Mesendoderm (in vitro differentiated cells): Measurements from ENCODE around the gene ITIH3.

Experiments
- DNase-seq: peaks from one replicate; pipeline ENCODE4 v3.0.0; 2013
- H2AK5ac ChIP-seq: 2 replicates; pipeline ENCODE4 v1.6.1; 2013; ENCODE audit warnings: low read length, inconsistent platforms
- H2BK120ac ChIP-seq: 2 replicates; pipeline ENCODE4 v1.6.1; 2013; ENCODE audit warnings: low read depth, mild to moderate bottlenecking, low read length, moderate library complexity, mixed read lengths
- H2BK15ac ChIP-seq: replicated peaks from 2 replicates; pipeline ENCODE4 v1.6.1; 2013; ENCODE audit warnings: low read depth, mild to moderate bottlenecking, moderate library complexity
- H2BK5ac ChIP-seq: 2 replicates; pipeline ENCODE4 v1.6.1; 2013; ENCODE audit warnings: low read length, inconsistent platforms
- H3K18ac ChIP-seq: 2 replicates; pipeline ENCODE4 v1.6.1; 2013; ENCODE audit warnings: mild to moderate bottlenecking, low read length, mixed read lengths
- H3K23ac ChIP-seq: one replicate; pipeline ENCODE4 v1.6.1; 2013; ENCODE audit warnings: low read length
- H3K27ac ChIP-seq: 2 replicates; pipeline ENCODE4 v1.5.1; 2013; ENCODE audit warnings: low read depth, mild to moderate bottlenecking, inconsistent platforms, low read length, moderate library complexity
- H3K27me3 ChIP-seq: 2 replicates; pipeline ENCODE4 v1.6.1; 2013; ENCODE audit warnings: low read length, control low read depth, mild to moderate bottlenecking, inconsistent platforms; ENCODE audit not compliant: insufficient read depth, poor library complexity
- H3K36me3 ChIP-seq: 2 replicates; pipeline ENCODE4 v1.6.1; 2013; ENCODE audit warnings: low read length, inconsistent platforms; ENCODE audit not compliant: control insufficient read depth, insufficient read depth
- H3K4ac ChIP-seq: one replicate; pipeline ENCODE4 v1.6.1; 2013; ENCODE audit warnings: low read depth, mild to moderate bottlenecking, low read length, moderate library complexity
- H3K4me1 ChIP-seq: 2 replicates; pipeline ENCODE4 v1.6.1; 2013; ENCODE audit warnings: low read depth, low read length, inconsistent platforms; ENCODE audit not compliant: control insufficient read depth
- H3K4me2 ChIP-seq: 2 replicates; pipeline ENCODE4 v1.6.1; 2013; ENCODE audit warnings: low read length
- H3K4me3 ChIP-seq: 2 replicates; pipeline ENCODE4 v1.5.1; 2013; ENCODE audit warnings: mild to moderate bottlenecking, low read length
- H3K56ac ChIP-seq: one replicate; pipeline ENCODE4 v1.6.1; 2013; ENCODE audit warnings: low read length
- H3K79me1 ChIP-seq: 2 replicates; pipeline ENCODE4 v1.6.1; 2013; ENCODE audit warnings: low read length, inconsistent platforms
- H3K79me2 ChIP-seq: 2 replicates; pipeline ENCODE4 v1.6.1; 2013; ENCODE audit warnings: mild to moderate bottlenecking, low read length; ENCODE audit not compliant: control insufficient read depth, insufficient read depth
- H3K9ac ChIP-seq: 2 replicates; pipeline ENCODE4 v1.6.1; 2013; ENCODE audit warnings: low read length, inconsistent platforms
- H4K5ac ChIP-seq: one replicate; pipeline ENCODE4 v1.6.1; 2013; ENCODE audit warnings: low read length
- H4K8ac ChIP-seq: one replicate; pipeline ENCODE4 v1.6.1; 2013; ENCODE audit warnings: low read depth, mild to moderate bottlenecking, control low read depth, low read length, moderate library complexity
- WGBS: extraction: QIAGEN DNeasy Blood & Tissue Kit; methylation state at CpG from one replicate; pipeline ENCODE4 v1.1.7; 2013; ENCODE audit warnings: low lambda C conversion rate, missing lambda C conversion rate; ENCODE audit not compliant: insufficient coverage; ENCODE audit errors: extremely low coverage; 5-methylcytosine and 5-hydroxymethylcytosine counted together

Gene ITIH3

DNA sequence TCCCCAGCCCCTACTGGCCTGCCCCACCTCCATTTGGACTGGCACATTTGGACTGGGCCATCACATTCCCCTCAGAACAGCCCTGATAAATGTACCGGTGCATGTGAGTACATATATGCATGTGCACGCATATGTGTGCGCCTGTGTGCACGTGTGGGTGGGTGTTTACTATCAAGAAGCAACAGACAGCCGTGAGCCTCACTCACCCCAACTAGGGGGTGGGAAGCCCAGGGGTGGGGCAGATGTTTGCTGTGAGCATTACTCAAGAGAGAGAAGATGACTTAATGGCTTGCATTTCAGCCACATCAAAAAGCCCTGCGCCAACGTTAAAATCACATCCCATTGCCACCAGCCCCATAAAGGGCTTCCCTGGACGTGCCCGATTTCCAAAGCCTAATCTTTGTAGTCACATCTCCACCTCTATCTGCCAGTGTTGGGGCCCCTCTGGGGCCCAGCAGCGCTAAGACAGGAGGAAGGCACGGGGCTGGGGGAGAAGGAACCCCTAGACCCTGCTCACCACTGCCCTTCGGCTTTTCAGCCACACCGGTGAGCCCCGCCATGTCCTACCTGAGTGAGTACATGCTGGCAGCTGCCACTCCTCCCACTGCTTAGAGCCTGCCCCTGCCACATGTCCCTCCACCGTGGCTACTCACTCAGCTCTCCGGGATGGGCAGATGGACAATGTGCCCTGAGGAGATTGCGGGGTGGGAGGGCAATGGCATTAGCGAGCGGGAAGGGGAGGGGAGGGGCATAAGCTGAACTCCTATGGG, 10.9 kb downstream of the ITIH3 start:
- no CpG with 5 or more reads among the region's 19 CpGs for WGBS
- H2BK120ac ChIP-seq: no peak overlapping the region
- no peaks in the 10 kb centered on the region for H3K79me1 ChIP-seq
- no peak overlapping the region for H3K56ac ChIP-seq
- no peaks in the 10 kb centered on the region for H3K79me2 ChIP-seq
- H3K27ac ChIP-seq: no peak overlapping the region
- H3K4ac ChIP-seq: no peak overlapping the region
- H4K8ac ChIP-seq: no peak overlapping the region
- no peak overlapping the region for H3K23ac ChIP-seq
- H2BK5ac ChIP-seq: no peak overlapping the region
- H3K27me3 ChIP-seq: no peaks in the 10 kb centered on the region
- no peak overlapping the region for H4K5ac ChIP-seq
- no peak overlapping the region for H3K9ac ChIP-seq
- no peak for DNase-seq
- H3K36me3 ChIP-seq: no peaks in the 10 kb centered on the region
- H3K18ac ChIP-seq: no peak overlapping the region
- no peaks in the 10 kb centered on the region for H3K4me1 ChIP-seq
- no peak overlapping the region for H3K4me2 ChIP-seq
- no peak overlapping the region for H3K4me3 ChIP-seq
- H2AK5ac ChIP-seq: no peak overlapping the region
- no peak overlapping the region for H2BK15ac ChIP-seq

DNA sequence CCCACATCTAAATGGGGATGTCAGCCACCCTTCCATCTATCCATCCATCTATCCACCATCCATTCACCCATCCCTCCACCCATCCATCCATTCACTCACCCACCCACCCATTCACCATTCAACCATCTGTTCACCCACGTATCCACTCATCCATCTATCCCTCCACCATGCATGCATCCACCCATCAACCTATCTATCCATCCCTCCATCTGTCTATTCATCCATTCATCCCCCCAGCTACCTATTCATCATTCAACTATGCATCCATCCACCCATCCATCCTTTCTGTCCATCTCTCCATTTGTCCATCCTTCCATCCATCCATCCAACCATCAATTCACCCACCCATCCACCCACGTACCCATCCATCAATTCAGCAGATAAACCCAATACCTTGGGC, 14.6 kb downstream of the ITIH3 start:
- Histone ChIP-seq H3K4me3 (no peak overlapping the region), H3K23ac (no peak overlapping the region), H3K18ac (no peak overlapping the region), H3K27ac (no peak overlapping the region), H2BK5ac (no peak overlapping the region), H3K4ac (no peak overlapping the region), H2AK5ac (no peak overlapping the region), H3K9ac (no peak overlapping the region), H3K56ac (no peak overlapping the region), H4K8ac (no peak overlapping the region), H4K5ac (no peak overlapping the region), H2BK15ac (no peak overlapping the region), H3K4me2 (no peak overlapping the region), H2BK120ac (no peak overlapping the region), H3K4me1 (no peaks in the 10 kb centered on the region), H3K79me1 (no peaks in the 10 kb centered on the region), H3K79me2 (no peaks in the 10 kb centered on the region), H3K36me3 (no peaks in the 10 kb centered on the region), H3K27me3 (no peaks in the 10 kb centered on the region)
- 100% methylated on average over 1 of the region's 2 CpGs for WGBS
- DNase-seq: no peak

DNA sequence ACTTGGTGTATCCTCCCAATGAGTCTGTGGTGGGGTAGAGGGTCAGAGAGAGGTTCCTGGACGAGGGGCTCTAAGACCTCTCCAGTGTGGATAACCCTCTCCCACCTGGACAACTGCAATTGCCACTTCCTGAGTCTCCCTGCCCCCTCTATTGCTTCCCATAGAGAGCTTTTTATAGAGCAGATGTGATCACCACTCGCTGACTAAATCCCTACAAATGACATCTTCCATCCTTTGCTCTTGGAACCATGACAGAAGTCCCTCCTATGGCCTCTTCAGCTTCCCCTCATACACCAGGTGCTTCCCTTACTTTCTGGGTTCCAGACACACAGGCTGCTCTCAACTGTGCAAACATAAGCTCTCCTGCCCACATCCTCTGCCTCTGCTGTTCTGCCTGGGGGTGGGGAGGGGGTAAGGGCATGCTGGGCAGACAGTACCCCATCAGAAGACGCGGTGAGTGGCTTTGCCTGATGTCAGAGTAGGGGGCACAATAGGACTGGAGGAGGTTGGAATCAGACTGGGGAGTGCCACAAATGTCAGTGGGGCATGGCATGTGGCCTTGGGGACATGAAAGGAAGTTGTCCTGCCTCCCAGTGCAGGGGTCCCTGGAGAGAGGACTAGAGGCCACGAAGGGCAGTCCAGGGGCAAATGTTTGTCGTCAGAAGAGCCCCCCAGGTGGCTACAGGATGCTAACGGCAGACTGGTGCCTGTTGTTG, 15.2 kb downstream of the ITIH3 start:
- DNase-seq: no peak
- Histone ChIP-seq H4K8ac (no peak overlapping the region), H3K23ac (no peak overlapping the region), H2BK120ac (no peak overlapping the region), H3K27ac (no peak overlapping the region), H3K4ac (no peak overlapping the region), H3K4me2 (no peak overlapping the region), H3K79me2 (no peaks in the 10 kb centered on the region), H3K18ac (no peak overlapping the region), H3K9ac (no peak overlapping the region), H3K56ac (no peak overlapping the region), H4K5ac (no peak overlapping the region), H3K27me3 (no peaks in the 10 kb centered on the region), H2BK5ac (no peak overlapping the region), H3K36me3 (no peaks in the 10 kb centered on the region), H2BK15ac (no peak overlapping the region), H3K79me1 (no peaks in the 10 kb centered on the region), H3K4me3 (no peak overlapping the region), H3K4me1 (no peaks in the 10 kb centered on the region), H2AK5ac (no peak overlapping the region)
- WGBS: no CpG with 5 or more reads among the region's 7 CpGs

DNA sequence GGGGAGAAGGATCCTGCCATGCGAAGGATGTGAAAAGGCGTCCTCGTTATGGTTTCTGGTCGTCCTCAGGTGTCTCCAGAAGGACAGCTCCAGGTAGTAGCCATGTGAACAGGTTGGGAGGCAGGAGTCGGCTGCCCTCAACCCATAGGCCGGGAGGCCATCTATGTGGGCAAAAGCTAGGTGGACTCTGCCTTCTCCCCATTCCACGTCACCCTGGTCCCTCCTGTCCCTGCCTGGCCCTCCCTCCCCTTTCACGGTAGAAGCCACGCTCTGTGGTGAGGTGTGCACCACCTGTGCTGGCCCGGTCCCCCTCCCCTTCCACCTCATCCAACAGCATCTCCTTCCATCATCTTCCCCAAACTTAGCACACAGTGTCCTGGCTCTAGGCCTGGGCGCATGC, 16.3 kb downstream of the ITIH3 start:
- Histone ChIP-seq H3K4ac (no peak overlapping the region), H3K27ac (no peak overlapping the region), H3K36me3 (no peaks in the 10 kb centered on the region), H3K79me2 (no peaks in the 10 kb centered on the region), H3K56ac (no peak overlapping the region), H3K4me2 (no peak overlapping the region), H4K5ac (no peak overlapping the region), H3K9ac (no peak overlapping the region), H3K18ac (no peak overlapping the region), H2BK5ac (no peak overlapping the region), H2BK15ac (no peak overlapping the region), H3K4me3 (no peak overlapping the region), H4K8ac (no peak overlapping the region), H2BK120ac (no peak overlapping the region), H3K27me3 (no peaks in the 10 kb centered on the region), H2AK5ac (no peak overlapping the region), H3K4me1 (no peaks in the 10 kb centered on the region), H3K79me1 (no peaks in the 10 kb centered on the region), H3K23ac (no peak overlapping the region)
- no CpG with 5 or more reads among the region's 11 CpGs for WGBS
- DNase-seq: no peak

DNA sequence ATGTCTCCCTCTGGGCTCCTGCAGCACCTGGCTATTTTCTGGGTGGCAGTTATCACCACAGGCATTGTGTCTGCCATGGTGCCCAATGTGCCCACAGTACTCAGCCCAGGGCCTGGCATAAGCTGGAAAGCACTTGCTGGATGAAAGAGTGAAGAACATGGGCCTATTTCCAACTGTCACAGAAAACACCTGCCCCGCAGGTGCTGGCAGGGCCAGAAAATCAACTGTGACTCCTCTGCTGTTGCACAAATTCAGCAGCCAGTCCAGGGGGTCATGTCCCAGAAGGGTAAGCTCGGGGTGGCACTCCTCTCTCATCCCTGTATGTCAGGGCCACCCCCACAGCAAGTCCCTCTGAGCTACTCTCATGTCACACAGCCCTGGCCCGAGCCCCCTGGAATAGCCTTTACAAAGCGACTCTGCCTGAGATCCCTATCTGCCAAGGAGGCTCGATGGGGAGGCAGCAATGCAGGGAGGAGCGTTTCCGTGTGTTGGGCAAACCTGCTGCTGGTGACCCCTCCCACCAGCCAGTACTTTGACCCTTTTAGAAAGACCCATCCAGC, 16.9 kb downstream of the ITIH3 start:
- Histone ChIP-seq H3K56ac (no peak overlapping the region), H2BK15ac (no peak overlapping the region), H3K27me3 (no peaks in the 10 kb centered on the region), H2BK120ac (no peak overlapping the region), H3K36me3 (no peaks in the 10 kb centered on the region), H3K23ac (no peak overlapping the region), H2AK5ac (no peak overlapping the region), H3K18ac (no peak overlapping the region), H4K5ac (no peak overlapping the region), H4K8ac (no peak overlapping the region), H2BK5ac (no peak overlapping the region), H3K4me2 (no peak overlapping the region), H3K27ac (no peak overlapping the region), H3K4ac (no peak overlapping the region), H3K4me3 (no peak overlapping the region), H3K4me1 (no peaks in the 10 kb centered on the region), H3K79me2 (no peaks in the 10 kb centered on the region), H3K9ac (no peak overlapping the region), H3K79me1 (no peaks in the 10 kb centered on the region)
- DNase-seq: no peak
- WGBS: no CpG with 5 or more reads among the region's 7 CpGs
